GDM1 (cell line): ENCODE results near the gene OGFR.

Experiments used
- DNase-seq: peaks from one replicate; lab custom pipeline; 2025; lab: John Stamatoyannopoulos, UW

The OGFR gene, protein sequence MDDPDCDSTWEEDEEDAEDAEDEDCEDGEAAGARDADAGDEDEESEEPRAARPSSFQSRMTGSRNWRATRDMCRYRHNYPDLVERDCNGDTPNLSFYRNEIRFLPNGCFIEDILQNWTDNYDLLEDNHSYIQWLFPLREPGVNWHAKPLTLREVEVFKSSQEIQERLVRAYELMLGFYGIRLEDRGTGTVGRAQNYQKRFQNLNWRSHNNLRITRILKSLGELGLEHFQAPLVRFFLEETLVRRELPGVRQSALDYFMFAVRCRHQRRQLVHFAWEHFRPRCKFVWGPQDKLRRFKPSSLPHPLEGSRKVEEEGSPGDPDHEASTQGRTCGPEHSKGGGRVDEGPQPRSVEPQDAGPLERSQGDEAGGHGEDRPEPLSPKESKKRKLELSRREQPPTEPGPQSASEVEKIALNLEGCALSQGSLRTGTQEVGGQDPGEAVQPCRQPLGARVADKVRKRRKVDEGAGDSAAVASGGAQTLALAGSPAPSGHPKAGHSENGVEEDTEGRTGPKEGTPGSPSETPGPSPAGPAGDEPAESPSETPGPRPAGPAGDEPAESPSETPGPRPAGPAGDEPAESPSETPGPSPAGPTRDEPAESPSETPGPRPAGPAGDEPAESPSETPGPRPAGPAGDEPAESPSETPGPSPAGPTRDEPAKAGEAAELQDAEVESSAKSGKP

DNA sequence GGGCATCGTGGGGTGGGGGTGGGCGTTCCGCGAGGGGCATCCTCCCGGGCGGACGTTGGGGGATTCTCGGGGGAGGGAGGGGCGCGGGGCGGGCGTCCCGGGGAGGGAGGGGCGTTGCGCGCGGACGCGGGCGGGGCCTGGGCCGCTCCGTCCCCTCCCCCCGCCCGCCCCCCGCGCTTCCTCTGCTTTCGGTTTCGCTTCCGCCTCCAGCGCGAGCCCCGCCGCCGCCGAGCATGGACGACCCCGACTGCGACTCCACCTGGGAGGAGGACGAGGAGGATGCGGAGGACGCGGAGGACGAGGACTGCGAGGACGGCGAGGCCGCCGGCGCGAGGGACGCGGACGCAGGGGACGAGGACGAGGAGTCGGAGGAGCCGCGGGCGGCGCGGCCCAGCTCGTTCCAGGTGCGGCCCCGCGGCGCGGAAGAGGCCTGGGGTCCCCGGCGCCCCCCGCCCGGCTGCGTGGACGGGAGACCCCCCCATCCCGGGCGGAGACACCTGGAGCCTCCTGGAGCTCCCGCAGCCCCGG is at the start of gene OGFR:
Gene OGFR (plus strand): TSS at position 209 of the 528 bp plus-strand sequence. CDS start 25 bp downstream, at position 234.
- DNase-seq = peak; percentile 45

DNA sequence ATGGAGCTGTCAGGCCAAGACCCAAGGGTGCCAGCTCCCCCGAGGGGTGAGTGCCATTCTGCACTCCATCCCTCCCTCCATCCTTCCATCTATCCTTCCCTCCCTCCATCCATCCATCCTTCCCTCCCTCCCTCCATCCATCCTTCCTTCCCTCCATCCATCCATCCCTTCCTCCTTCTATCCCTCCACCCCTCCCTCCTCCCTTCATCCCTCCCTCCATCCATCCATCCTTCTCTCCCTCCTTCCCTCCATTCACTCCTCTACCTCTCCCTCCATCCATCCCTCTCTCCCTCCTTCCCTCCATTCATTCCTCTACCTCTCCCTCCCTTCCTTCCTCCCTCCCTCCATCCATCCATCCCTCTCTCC is 49.7 kb upstream of the OGFR start:
- DNase-seq = no peak

DNA sequence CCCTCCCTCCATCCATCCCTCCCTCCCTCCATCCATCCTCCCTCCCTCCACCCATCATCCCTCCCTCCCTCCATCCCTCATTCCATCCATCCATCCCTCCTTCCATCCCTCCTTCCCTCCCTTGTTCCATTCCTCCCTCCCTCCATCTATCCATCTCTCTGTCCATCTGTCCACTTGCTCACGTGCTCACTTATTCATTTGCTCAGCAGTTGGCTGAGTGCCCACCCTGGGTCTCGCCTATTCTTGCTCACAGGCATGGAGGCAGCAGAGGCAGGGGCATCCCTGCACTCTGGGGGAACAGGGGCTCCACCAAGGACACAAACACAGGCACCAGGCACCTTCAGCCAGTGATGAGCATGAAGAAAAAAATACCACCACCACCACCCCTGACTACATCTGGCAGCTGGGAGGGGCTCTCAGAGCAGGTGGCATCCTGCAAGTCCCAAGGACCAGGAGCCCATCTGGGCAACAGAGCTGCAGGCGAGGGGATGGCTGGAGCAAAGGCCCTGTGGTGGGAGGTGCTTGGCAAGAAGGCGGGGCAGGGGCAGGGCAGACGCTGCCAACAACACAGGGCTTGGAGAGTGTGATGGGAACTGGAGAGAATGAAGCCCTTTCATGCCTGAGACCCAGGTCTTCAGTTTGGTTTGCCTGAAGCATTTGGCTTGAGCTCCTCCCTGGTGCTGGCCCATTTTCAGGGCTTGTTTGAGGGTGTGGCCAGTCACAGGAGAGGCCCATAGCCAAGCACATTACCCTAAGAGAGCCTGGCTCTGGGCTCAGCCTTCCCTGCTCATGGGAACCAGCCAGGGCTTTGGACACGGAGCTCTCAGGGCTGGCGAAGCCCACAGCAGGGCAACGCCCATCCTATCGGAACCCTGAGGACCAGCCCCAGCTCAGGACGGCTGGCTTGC is 48.6 kb upstream of the OGFR start:
- DNase-seq = no peak

DNA sequence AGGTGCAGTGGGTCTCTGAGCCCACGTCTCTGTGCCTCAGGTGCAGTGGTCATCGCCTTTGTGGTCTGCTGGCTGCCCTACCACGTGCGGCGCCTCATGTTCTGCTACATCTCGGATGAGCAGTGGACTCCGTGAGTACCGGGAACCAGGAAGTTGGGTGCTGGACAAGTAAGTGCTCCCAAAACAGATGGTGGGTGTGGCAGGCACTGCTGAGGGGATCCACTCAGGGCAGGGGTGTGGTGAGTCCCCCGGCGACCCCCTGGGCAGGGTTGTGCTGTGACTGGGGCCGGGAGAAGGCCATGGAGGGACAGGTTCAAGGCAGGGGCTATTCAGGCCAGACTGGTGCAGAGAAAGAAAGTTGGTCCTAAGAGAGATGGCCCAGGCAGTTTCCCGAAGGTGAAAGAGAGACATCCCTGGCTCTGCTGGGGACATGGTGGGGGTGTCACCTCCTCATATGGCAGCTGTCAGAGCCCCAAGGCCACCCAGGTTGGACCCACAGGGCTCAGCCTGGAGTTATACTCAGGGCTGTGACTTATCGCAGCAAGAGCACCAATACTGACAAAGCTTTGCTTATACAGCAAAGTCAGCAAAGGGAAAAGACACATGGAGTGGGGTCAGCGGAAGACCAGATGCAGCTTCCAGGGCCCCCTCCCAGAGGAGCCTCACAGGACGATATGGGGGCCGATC is 46.3 kb upstream of the OGFR start:
- no peak for DNase-seq

DNA sequence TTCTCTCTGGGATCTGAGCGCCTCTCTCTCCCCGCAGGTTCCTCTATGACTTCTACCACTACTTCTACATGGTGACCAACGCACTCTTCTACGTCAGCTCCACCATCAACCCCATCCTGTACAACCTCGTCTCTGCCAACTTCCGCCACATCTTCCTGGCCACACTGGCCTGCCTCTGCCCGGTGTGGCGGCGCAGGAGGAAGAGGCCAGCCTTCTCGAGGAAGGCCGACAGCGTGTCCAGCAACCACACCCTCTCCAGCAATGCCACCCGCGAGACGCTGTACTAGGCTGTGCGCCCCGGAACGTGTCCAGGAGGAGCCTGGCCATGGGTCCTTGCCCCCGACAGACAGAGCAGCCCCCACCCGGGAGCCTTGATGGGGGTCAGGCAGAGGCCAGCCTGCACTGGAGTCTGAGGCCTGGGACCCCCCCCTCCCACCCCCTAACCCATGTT is 44.6 kb upstream of the OGFR start:
- DNase-seq = no peak

DNA sequence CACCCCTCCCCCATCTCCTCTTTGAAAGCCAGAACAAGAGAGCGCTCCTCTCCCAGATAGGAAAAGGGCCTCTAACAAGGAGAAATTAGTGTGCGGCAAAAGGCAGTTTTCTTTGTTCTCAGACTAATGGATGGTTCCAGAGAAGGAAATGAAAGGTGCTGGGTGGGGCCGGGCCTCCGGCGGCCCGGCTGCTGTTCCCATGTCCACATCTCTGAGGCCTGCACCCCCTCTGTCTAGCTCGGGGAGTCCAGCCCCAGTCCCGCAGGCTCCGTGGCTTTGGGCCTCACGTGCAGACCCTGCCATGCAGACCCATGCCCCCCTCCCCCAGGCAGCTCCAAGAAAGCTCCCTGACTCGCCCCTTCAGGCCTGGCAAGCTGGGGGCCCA is 44.2 kb upstream of the OGFR start:
- no peak for DNase-seq

DNA sequence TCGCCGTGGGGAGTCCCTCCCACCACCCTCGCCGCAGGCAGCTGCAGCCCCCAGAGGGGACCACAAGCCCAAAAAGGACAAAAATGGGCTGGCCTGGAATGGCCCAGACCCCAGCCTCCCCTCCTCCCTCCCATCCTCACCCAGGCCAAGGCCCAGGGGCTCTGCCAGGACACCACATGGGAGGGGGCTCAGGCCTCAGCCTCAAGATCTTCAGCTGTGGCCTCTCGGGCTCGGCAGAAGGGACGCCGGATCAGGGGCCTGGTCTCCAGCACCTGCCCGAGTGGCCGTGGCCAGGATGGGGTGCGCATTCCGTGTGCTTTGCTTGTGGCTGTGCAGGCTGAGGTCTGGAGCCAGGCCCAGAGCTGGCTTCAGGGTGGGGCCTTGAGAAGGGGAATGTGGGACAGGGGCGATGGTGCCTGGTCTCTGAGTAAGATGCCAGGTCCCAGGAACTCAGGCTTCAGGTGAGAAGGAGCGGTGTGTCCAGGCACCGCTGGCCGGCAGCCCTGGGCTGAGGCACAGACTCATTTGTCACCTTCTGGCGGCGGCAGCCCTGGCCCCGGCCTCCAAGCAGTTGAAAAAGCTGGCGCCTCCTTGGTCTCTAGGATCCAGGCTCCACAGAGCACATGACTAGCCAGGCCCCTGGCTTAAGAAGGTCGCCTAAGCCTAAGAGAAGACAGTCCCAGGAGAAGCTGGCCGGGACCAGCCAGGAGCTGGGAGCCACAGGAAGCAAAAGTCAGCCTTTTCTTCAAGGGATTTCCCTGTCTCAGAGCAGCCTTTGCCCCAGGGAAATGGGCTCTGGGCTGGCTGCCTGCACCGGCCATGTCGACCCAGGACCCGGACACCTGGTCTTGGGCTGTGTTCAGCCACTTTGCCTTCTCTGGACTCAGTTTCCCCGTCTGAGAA is 43.5 kb upstream of the OGFR start:
- no peak for DNase-seq

DNA sequence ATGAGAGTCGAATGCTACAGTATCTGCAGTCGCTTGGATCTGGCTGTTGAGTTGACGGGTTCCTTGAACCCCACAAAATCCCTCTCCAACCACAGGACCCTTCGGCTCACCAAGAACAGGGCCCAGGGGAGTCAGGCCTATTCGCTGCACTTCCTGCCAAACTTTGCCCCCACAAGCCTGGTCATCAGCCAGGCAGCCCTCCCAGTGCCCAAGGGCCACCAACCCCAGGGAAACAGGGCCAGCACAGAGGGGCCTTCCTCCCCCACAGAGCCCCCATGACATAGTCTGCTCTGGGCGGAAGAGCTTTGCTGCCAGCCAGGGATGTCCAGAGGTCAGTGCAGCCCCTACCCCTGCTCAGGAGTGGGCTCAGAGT is 42.9 kb upstream of the OGFR start:
- no peak for DNase-seq

DNA sequence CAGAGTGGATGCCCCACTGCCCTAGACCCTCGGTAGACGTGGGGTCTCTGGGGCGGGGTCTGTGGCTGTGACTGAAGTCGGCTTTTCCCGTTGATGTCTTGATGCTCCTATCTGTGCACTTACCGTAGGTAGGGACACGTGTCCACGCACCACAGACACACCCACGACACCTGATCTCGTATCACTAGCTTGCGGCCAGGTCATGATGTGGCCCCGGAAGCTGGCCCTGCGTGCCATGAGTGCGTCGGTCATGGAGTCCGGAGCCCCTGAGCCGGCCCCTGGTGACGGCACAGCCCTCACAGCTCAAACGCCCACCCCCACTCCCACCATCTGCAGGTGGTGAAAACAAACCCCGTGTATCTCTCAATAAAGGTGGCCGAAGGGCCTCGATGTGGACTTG is 42.3 kb upstream of the OGFR start:
- no peak for DNase-seq

DNA sequence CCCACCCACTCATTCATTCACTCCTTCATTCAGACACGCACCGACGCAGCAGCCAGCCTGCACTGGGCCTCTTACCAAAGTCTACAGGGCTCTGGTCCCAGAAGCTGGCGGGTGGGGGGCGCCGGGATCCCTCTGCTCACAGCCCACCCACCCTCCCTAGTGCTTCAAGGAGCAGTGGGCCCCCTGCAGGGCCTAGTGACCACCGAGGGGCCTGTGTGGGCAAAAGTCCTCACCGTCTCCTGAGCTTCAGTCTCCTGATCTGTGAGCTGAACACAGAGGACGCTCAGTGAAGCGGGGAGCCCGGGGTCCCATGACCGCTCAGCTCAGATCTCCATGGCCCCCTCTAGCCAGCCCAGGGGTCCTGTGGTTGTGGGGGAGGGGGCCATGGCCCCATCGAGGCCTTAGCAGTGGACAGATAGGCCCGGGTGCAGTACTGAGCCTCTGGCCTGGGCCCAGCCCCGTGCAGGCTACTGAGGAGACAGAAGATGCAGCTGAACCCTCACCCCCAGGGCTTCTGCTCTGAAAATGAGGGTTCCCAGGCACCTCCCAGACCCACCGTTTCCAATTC is 41.8 kb upstream of the OGFR start:
- DNase-seq = no peak

DNA sequence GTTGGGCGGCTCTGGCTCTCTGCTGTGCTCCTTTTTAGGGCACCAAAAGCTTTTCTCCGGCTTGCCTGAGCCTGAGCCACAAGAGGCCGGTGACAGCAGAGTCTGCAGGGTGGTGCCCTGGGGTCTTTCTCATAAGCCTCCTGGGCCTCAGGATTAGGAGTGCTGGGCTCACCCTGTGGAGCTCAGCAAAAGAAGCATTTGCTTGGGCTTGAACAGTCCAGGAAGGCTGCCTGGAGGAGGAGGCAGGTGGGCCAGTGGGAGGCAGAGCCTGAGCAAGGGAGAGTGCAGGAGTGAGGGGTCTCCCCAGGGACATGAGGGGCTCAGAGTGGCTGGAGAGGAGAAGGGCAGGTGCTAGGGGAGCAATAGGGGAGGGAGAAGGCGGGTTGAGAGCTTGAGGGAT is 41.2 kb upstream of the OGFR start:
- no peak for DNase-seq

DNA sequence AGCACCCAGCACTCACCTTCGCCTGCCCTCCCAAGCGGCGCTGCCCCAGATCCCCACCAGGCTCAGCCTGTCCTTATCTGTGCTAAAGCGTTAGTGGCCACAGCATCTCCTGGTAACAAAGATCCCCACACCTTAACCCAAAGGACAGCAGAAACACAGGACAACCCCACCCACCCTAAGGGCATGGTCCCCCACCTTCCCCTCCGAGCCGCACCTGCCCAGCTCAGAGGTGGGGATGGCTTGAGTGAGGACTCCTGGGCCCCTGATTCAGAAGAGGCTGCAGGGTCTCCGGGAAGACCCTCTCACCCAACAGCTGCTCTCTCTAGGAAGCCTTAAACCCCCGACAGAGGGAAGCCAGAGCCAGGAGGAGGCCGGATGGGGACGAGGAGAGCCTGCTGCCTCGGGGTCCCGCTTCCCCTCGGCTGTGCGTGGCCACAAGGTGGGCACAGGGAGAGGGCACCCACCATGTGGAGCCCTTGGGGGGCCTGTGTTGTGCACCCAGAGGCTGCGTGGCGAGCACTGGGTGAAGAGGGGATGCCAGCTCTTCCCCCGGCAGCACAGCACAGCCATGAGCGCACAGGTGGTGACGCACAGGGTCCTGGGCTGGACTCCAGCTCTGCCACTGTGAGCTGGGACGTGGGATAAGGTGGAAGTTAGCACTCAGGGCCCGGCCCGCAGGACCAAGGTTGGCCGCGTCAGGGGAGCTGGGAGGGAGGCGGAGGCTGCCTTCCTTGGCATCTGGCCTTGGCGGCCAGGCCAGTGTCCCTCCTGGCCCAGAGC is 40.3 kb upstream of the OGFR start:
- DNase-seq = no peak

DNA sequence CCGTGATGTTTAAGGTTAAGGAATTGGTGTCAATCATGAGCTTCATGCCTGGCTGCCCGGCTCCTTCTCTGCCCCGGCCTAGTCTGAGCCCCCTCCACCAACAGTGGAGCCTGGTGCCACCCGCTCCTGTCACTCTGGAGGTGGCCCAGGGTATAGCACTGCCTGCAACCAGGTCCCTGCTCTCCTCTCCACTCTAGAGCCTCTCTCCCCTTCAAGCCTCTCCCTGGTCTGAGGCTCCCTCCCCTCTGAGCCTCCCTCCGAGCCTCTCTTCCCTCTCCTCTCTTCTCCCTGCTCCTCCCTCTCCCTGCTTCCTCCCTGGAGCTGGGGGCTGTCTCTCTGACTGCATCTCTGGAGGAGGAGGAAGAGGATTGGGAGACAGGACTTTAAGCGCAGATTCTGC is 39.6 kb upstream of the OGFR start:
- DNase-seq = no peak

DNA sequence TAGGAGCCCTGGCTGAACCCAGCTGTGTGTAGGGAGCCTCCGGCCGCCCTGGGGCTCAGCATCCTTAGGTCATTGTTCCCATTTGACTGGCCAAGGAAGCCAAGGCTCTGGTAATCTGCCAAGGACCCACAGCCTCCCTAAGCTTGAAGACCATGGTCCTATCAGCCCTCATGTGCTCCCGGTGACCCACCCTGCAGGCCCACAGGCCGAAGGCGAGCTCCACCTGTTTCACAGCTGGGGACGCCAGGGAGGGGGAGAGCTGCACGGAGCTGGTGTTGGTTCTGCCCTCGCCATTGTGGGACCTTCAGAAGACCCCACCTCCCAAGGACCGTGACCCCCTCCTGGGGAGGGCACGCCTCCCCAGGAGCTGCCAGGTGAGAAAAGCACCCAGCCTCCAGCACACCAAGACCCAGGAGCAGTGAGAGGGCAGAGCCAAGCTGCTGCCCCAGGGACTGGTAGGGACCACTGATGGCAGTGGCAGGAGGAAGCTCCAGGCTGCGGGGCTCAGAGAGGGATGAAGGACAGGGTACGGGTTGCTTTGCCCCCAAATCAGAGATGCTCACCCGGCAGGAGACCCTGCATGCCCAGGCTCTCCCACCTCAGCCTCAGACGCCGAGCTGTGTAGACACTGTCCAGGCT is 39.1 kb upstream of the OGFR start:
- no peak for DNase-seq

DNA sequence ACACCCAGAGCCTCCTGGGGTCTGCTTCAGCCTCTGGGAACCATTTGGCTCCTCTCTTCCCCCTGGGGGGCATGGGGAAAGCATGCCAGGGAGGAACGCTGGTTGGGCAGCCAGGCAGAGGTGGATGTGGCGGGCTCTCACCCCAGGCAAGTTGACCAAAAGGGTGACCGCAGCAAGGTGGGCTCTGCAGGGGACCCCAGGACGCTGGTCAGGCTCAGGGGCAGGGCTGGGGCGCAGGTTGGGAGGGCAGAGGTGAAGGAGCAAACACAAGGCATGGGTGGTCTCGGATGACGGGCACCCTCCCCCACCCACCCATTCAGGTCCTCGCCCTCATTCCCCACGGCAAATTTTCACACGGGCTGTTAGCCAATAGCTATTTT is 38.6 kb upstream of the OGFR start:
- no peak for DNase-seq

DNA sequence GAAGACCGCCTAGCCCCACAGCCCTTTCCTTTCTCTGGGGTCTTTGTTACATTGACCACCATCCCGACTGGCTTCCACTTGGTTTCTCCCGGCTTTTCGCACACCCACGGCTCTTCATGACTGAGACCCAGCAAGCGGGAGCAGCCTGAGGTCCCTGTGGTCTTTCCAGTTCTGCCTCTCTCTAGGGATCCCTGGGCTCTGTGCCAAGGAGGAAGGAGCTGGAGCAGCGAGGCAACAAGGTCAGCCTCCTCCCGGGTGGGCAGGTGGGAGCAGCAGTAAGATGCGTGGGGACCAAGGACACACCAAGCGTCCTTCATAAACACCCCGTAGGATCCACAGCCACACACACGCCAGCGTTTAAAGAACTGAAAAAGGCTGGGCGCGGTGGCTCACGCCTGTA is 37.9 kb upstream of the OGFR start:
- DNase-seq = no peak

DNA sequence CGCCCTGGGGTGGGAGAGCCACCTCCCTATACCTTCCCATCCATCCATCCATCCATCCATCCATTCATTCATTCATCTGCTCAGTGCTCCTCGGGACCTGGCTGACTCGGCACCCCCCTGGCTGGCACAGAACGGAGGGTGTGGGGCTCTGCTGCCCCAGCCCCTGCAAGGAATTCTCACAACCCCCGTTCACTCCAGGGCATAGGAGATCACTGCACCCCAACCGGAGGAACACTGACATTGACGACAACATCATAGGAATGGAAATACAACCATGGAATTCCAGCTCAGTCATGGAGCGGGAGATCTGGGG is 36.4 kb upstream of the OGFR start:
- DNase-seq = no peak

DNA sequence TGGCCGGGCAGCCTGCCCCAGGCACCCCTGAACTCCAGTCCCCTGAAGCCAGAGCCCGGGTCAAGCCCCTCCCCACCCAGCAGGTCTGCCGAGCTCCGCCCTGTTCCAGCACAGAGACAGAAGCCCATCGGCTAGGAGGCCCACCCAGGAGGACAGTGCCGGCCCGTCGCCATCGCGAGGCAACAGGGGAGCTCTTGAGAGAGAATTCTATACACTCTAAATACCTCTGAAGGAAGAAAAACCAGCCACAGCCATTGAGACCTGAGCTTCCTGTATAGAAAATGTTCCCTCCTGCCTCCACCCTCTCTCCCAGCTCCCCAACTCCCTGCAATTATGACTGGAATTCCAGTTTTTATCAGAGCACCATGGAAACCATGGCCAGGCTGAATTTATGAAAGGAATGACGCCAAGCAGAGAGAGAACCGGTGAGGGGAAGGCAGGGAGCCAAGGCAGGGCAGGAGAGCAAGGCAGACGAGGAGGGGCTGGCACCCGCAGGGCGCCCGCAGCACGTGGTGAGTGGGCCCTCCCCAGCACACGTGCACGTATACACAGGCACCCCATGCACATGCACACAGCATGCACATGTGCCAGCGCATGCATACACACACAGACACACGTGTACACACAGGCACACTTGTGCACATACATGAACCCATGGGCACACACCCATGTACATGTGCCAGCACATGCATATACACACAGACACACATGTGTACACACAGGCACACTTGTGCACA is 35.9 kb upstream of the OGFR start:
- no peak for DNase-seq
